K562 (cell line): ENCODE measurements around the gene TMOD3. TPM values are rescaled to one million over a fixed set of nuclear protein-coding genes. Genes with fewer than 3 reads are reported as not detected.

Experiments used
- ATAC-seq: fragments of 200-7000 bp; cut with Tn5 transposase; 3 replicates; pipeline ENCODE4 v1.9.1; 2020; ENCODE audit warnings: moderate library complexity
- BruUV-seq: library from RNA; stranded (reverse); fragments of 400-500 nt; replicated peaks from 2 replicates; lab custom pipeline; 2021; lab: Mats Ljungman, UMichigan
- CTCF ChIA-PET: fragments of 300-600 bp; formaldehyde crosslinking; extraction: SDS; loops from one replicate; lab custom pipeline; 2021; ENCODE audit warnings: low intra/inter-chr PET ratio; lab: Yijun Ruan, JAX
- POLR2A ChIA-PET: fragments of 300-600, 350-650 bp; sonication (Branson Sonifier 250); formaldehyde crosslinking; extraction: SDS; loops from one replicate; lab custom pipeline; 2021; ENCODE audit warnings: antibody characterized with exemption, inconsistent platforms; lab: Yijun Ruan, JAX
- DNase-seq, 4 experiments: peaks; one replicate each; pipeline versions ENCODE4 v3.0.0 to v3.0.0-alpha.2; 2011 to 2018; ENCODE audit warnings: low spot score in 3 of 4, mixed read lengths in 3 of 4; ENCODE audit errors: extremely low read depth in 1 of 4
- FAIRE-seq: peaks from 2 replicates; lab custom pipeline; 2011; peaks lifted over from hg19 to GRCh38; lab: Jason Lieb, UNC
- H2AFZ ChIP-seq: 2 replicates; pipeline ENCODE4 v1.6.0; 2011; ENCODE audit warnings: low read depth, low read length, control low read depth, inconsistent platforms
- H3K27ac ChIP-seq: fragments of 200-600 bp; 3 replicates; pipeline ENCODE4 v1.8.0; 2011; ENCODE audit warnings: low read depth, mild to moderate bottlenecking, control low read depth, inconsistent platforms, low read length, moderate library complexity, mixed read lengths; ENCODE audit errors: extremely low read depth
- H3K27me3 ChIP-seq, 2 experiments: fragments of 300-600 bp in 1 of 2; 2 replicates in 1 of 2; 3 replicates in 1 of 2; pipeline versions ENCODE4 v1.6.0 to v1.8.0; 2011; ENCODE audit warnings: inconsistent platforms in 2 of 2, low read length in 2 of 2, mild to moderate bottlenecking in 1 of 2, mixed read lengths in 1 of 2, moderate library complexity in 1 of 2; ENCODE audit not compliant: control insufficient read depth in 2 of 2, insufficient read depth in 2 of 2
- H3K36me3 ChIP-seq: fragments of 300-600 bp; 3 replicates; pipeline ENCODE4 v1.8.0; 2011; ENCODE audit warnings: mild to moderate bottlenecking, low read length, inconsistent platforms; ENCODE audit not compliant: control insufficient read depth, insufficient read depth
- H3K4me1 ChIP-seq, 2 experiments: fragments of 200-600 bp in 1 of 2; replicated peaks in 1 of 2; 2 replicates in 1 of 2; 3 replicates in 1 of 2; pipeline versions ENCODE4 v1.5.1 to v1.8.0; 2011; ENCODE audit warnings: inconsistent platforms in 2 of 2, low read length in 2 of 2, mild to moderate bottlenecking in 1 of 2, mixed read lengths in 1 of 2, moderate library complexity in 1 of 2; ENCODE audit not compliant: control insufficient read depth in 2 of 2, insufficient read depth in 2 of 2
- H3K4me2 ChIP-seq: 2 replicates; pipeline ENCODE4 v1.6.1; 2011; ENCODE audit warnings: low read length, control low read depth, inconsistent platforms, mixed read lengths; ENCODE audit not compliant: insufficient read depth
- H3K4me3 ChIP-seq: fragments of 200-600 bp; sonication (generic), shearing (Covaris generic); 2 replicates; pipeline ENCODE4 v1.5.1; 2016; ENCODE audit warnings: control low read depth, inconsistent platforms
- H3K79me2 ChIP-seq: fragments of 200-600 bp; 3 replicates; pipeline ENCODE4 v1.8.0; 2011; ENCODE audit warnings: low read length, inconsistent platforms; ENCODE audit not compliant: control insufficient read depth, insufficient read depth
- H3K9ac ChIP-seq, 2 experiments: 2 replicates each; pipeline versions ENCODE4 v1.6.0 to v1.6.1; 2011; ENCODE audit warnings: low read depth in 2 of 2, low read length in 2 of 2, control low read depth in 1 of 2, inconsistent platforms in 1 of 2, mild to moderate bottlenecking in 1 of 2, mixed read lengths in 1 of 2; ENCODE audit not compliant: insufficient read depth in 1 of 2
- H3K9me1 ChIP-seq: one replicate; pipeline ENCODE4 v1.6.0; 2011; ENCODE audit warnings: inconsistent platforms, mild to moderate bottlenecking, low read length, moderate library complexity; ENCODE audit not compliant: control insufficient read depth, insufficient read depth
- H3K9me3 ChIP-seq: replicated peaks from 2 replicates; pipeline ENCODE4 v1.5.1; 2011; ENCODE audit warnings: low read depth, low read length, inconsistent platforms; ENCODE audit not compliant: control insufficient read depth, insufficient read depth
- H4K20me1 ChIP-seq: replicated peaks from 2 replicates; pipeline ENCODE4 v1.6.1; 2011; ENCODE audit warnings: low read length, inconsistent platforms, mixed read lengths; ENCODE audit not compliant: control insufficient read depth, insufficient read depth
- CBX3 ChIP-seq, 2 experiments: IDR thresholded peaks; 1 replicate in 1 of 2; 2 replicates in 1 of 2; pipeline ENCODE4 v1.6.1; 2012; ENCODE audit warnings: inconsistent platforms in 2 of 2, low read length in 2 of 2, borderline replicate concordance in 1 of 2, control low read depth in 1 of 2
- ESRRA ChIP-seq: fragments of 450-650 bp; IDR thresholded peaks from 2 replicates; pipeline ENCODE4 v1.6.1; 2014; ENCODE audit warnings: low read depth, mild to moderate bottlenecking, moderate library complexity, borderline replicate concordance
- GTF2F1 ChIP-seq: IDR thresholded peaks from 2 replicates; pipeline ENCODE4 v1.6.1; 2011; ENCODE audit warnings: low read depth, low read length, improper control_type of control experiment
- PHF8 ChIP-seq: fragments of 200-600 bp; sonication (generic); IDR thresholded peaks from 2 replicates; pipeline ENCODE4 v1.6.1; 2012; ENCODE audit warnings: mixed run types, mild to moderate bottlenecking, inconsistent platforms, low read length, moderate library complexity, borderline replicate concordance
- RAD21 ChIP-seq, 2 experiments: fragments of 250-450 bp in 1 of 2; fragments of 450-650 bp in 1 of 2; sonication (Bioruptor Pico) in 1 of 2; formaldehyde crosslinking in 1 of 2; IDR thresholded peaks in 1 of 2; conservative IDR thresholded peaks in 1 of 2; 2 replicates each; pipeline versions ENCODE4 v1.4.0 to v1.8.0; 2020 to 2022; ENCODE audit warnings: mild to moderate bottlenecking in 2 of 2, moderate library complexity in 1 of 2
- SMC3 ChIP-seq: conservative IDR thresholded peaks from 2 replicates; pipeline ENCODE4 v1.6.1; 2011; ENCODE audit warnings: low read depth, low read length, improper control_type of control experiment; ENCODE audit not compliant: insufficient read depth
- WGBS: fragments of 100-300 bp; shearing (Covaris generic); methylation state at CpG from one replicate; pipeline ENCODE4 v1.1.6; 2016; ENCODE audit warnings: low coverage, mixed read lengths; ENCODE audit not compliant: insufficient coverage; ENCODE audit errors: missing lambda C conversion rate; 5-methylcytosine and 5-hydroxymethylcytosine counted together
- in situ Hi-C: fragments of 300-500 bp; cut with MboI; formaldehyde crosslinking; loops from 4 replicates; pipeline ENCODE4 v1.15.0; 2018; ENCODE audit warnings: inconsistent platforms, mixed read lengths
- intact Hi-C: fragments of 100-400 bp; cut with micrococcal nuclease; formaldehyde crosslinking; loops from 2 replicates; pipeline ENCODE4 v1.14.2; 2022
- polyA plus RNA-seq, 8 experiments: library from polyadenylated mRNA; depleted of rRNA in 4 of 8; stranded (reverse) in 5 of 8; unstranded in 3 of 8; fragments of >200 nt; fragmentation: Nextera tagmentation in 2 of 8; fragmentation: Illumina TruSeq in 1 of 8; extraction: Ambion mirVana in 2 of 8; extraction: Trizol in 1 of 8; gene quantifications; 2 replicates each; pipeline versions ENCODE4 v1.2.1 to v1.2.3, GENCODE V29; 2011 to 2014; ENCODE audit warnings: inconsistent platforms in 1 of 8, missing spikeins in 1 of 8
- total RNA-seq, 7 experiments: library from RNA; depleted of rRNA in 6 of 7; stranded (reverse); fragments of >200 nt in 6 of 7; fragmentation: Illumina TruSeq in 2 of 7; extraction: Trizol in 2 of 7; gene quantifications; 2 replicates each; pipeline versions ENCODE4 v1.2.1 to v1.2.3, GENCODE V29; 2011 to 2021; ENCODE audit warnings: low replicate concordance in 1 of 7
- TF ChIP-seq, protein P1 (sequence below), 2 experiments: fragments of 450-650 bp; formaldehyde crosslinking in 1 of 2; IDR thresholded peaks; 2 replicates each; pipeline versions ENCODE4 v1.4.0 to v1.6.1; 2014 to 2020; ENCODE audit warnings: mild to moderate bottlenecking in 2 of 2, borderline replicate concordance in 1 of 2, low read depth in 1 of 2
- TF ChIP-seq, protein P2 (sequence below), 3 experiments: IDR thresholded peaks in 2 of 3; conservative IDR thresholded peaks in 1 of 3; 2 replicates each; pipeline ENCODE4 v1.5.1; 2011 to 2012; ENCODE audit warnings: low read length in 3 of 3, mild to moderate bottlenecking in 3 of 3, control low read depth in 2 of 3, improper control_type of control experiment in 1 of 3, inconsistent platforms in 1 of 3, low read depth in 1 of 3, mixed read lengths in 1 of 3, moderate library complexity in 1 of 3; ENCODE audit not compliant: insufficient read depth in 2 of 3

The TMOD3 gene
- total and polyA plus RNA-seq, 9 of the 15 experiments (the other 6 are each of a cell fraction or from before 2014, with no cell fraction given), result 6.8 to 45.0 (median 30.9) TPM

DNA sequence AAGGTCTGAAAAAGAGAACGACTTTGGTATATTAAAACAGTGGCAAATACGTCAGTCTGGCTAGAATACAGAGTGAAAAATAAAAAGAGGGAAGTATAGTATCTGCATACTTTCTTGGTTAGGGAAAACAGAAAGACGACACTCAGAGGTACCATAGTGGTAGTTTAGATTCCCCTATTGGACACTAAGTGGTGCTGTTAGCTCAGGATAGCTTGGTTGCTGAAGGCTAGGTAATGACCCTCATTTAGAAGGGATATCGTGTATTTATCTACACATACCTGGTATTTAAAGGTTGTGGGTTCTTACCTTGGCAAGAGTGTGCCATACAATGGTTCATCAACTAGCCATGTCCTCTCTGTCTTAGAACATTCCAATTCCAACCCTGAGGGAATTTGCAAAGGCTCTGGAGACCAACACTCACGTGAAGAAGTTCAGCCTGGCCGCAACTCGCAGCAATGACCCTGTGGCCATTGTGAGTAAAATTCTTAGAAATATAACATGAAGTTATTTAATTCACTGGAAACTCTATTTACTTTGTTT, 47.0 kb upstream of the TMOD3 start:
- Histone ChIP-seq H3K27me3 (no peaks in the 10 kb centered on the region), H3K36me3 (peaks cover 4% of the 10 kb centered on the region; the same call in 1 of the 3 replicates), H4K20me1 (no peaks in the 10 kb centered on the region), H3K27ac (no peak overlapping the region), H3K9ac (no peak overlapping the region), H3K79me2 (no peaks in the 10 kb centered on the region), H3K4me1 (no peaks in the 10 kb centered on the region), H2AFZ (no peak overlapping the region), H3K4me3 (no peak overlapping the region), H3K4me2 (no peak overlapping the region), H3K9me1 (no peaks in the 10 kb centered on the region), H3K9me3 (peaks cover 3% of the 10 kb centered on the region; the same call in 1 of the 2 replicates)
- FAIRE-seq (peak; percentile 85), ATAC-seq (peak; percentile 82), DNase-seq (peak; percentile 41 to 52 (median 45))
- BruUV-seq, result no TSS peak
- ChIA-PET POLR2A (no interaction called here), CTCF (interaction anchor here (1.0 kb wide), 1 partner anchor 123 kb away, joined by 4 read pairs; no protein-coding TSS in a partner anchor)
- in situ Hi-C loops (no loop called here), intact Hi-C loops (loop anchor here (1.0 to 10.0 kb wide), 3 partner anchors 135 to 445 kb away; no protein-coding TSS in a partner anchor)
- 55% methylated on average over 7 of the region's 7 CpGs for WGBS
- TF ChIP-seq ESRRA (no peak), SMC3 (peak; percentile 59), CBX3 (IDR thresholded peaks at IDR 0.05; ENCODE audit: borderline replicate concordance in 1 of 2, low read length in 2 of 2) (peak in 1 of 2 experiments; percentile 93; a peak in 2 of 3 replicates), GTF2F1 (no peak), RAD21 (CRISPR knock-in tag; conservative IDR thresholded peaks at IDR 0.05 in 1 of 2, IDR thresholded peaks at IDR 0.05 in 1 of 2) (peak; percentile 39 to 79; a peak in 3 of 4 replicates), PHF8 (no peak)
- TF ChIP-seq, protein P1, sequence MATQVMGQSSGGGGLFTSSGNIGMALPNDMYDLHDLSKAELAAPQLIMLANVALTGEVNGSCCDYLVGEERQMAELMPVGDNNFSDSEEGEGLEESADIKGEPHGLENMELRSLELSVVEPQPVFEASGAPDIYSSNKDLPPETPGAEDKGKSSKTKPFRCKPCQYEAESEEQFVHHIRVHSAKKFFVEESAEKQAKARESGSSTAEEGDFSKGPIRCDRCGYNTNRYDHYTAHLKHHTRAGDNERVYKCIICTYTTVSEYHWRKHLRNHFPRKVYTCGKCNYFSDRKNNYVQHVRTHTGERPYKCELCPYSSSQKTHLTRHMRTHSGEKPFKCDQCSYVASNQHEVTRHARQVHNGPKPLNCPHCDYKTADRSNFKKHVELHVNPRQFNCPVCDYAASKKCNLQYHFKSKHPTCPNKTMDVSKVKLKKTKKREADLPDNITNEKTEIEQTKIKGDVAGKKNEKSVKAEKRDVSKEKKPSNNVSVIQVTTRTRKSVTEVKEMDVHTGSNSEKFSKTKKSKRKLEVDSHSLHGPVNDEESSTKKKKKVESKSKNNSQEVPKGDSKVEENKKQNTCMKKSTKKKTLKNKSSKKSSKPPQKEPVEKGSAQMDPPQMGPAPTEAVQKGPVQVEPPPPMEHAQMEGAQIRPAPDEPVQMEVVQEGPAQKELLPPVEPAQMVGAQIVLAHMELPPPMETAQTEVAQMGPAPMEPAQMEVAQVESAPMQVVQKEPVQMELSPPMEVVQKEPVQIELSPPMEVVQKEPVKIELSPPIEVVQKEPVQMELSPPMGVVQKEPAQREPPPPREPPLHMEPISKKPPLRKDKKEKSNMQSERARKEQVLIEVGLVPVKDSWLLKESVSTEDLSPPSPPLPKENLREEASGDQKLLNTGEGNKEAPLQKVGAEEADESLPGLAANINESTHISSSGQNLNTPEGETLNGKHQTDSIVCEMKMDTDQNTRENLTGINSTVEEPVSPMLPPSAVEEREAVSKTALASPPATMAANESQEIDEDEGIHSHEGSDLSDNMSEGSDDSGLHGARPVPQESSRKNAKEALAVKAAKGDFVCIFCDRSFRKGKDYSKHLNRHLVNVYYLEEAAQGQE (IDR thresholded peaks at IDR 0.05; ENCODE audit: borderline replicate concordance), result peak; percentile 64; the same call in 1 of the 2 replicates
- TF ChIP-seq, protein P1 (CRISPR knock-in tag; IDR thresholded peaks at IDR 0.05; ENCODE audit: low read depth), result no peak
- TF ChIP-seq, protein P2, sequence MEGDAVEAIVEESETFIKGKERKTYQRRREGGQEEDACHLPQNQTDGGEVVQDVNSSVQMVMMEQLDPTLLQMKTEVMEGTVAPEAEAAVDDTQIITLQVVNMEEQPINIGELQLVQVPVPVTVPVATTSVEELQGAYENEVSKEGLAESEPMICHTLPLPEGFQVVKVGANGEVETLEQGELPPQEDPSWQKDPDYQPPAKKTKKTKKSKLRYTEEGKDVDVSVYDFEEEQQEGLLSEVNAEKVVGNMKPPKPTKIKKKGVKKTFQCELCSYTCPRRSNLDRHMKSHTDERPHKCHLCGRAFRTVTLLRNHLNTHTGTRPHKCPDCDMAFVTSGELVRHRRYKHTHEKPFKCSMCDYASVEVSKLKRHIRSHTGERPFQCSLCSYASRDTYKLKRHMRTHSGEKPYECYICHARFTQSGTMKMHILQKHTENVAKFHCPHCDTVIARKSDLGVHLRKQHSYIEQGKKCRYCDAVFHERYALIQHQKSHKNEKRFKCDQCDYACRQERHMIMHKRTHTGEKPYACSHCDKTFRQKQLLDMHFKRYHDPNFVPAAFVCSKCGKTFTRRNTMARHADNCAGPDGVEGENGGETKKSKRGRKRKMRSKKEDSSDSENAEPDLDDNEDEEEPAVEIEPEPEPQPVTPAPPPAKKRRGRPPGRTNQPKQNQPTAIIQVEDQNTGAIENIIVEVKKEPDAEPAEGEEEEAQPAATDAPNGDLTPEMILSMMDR (IDR thresholded peaks at IDR 0.05 in 2 of 3, conservative IDR thresholded peaks at IDR 0.05 in 1 of 3; ENCODE audit: insufficient read depth in 2 of 3, low read depth in 1 of 3, low read length in 3 of 3), result peak; percentile 63 to 75 (median 68)
